Ammon's horn (tissue), 1 donor: ENCODE data around the gene MAP1LC3B.
A peak's percentile ranks its signal among the peaks of the same experiment; 100 is the strongest.

Experiments used
- DNase-seq: peaks from one replicate; pipeline ENCODE4 v3.0.0-alpha.2; 2016; ENCODE audit warnings: low spot score

MAP1LC3B gene

DNA sequence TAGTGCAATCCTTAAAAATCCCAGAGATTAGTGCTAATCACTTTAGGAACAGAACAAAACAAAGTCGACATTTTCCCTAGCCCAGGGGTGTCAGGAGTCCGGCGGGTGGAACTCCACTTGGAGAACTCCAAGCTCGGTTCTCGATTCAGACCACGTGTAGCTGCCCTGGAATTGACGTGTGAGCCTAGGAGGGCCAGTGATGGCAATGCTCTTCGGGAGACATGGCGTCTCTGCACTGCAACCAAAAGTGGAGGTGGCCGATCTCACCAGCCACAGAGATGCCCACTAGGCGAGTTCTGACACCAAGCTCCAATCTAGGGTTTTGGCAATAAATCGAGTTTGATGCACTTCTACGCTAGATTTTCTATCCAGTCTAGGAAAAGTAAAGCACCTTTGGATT, 17.6 kb downstream of the MAP1LC3B start:
- no peak for DNase-seq

DNA sequence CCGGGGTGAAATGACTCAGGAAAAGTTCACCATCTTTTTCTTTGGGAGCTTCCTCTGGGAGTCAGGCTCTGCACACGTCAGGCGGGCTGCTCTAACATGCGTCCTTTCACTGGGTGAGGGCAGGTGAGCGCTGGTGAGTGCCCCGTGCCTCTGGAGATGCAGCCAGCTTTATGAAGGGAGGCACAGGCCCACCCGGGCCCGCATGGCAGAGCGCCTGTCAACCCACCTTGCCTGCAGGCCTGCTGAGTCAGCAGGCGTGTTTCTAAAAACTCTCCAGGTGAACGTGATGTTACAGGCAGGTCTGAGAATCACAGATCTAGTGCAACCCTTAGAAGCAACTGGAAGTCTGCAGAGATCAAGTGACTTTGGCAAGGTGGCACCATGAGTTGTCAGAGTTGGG, 18.4 kb downstream of the MAP1LC3B start:
- DNase-seq, result no peak

DNA sequence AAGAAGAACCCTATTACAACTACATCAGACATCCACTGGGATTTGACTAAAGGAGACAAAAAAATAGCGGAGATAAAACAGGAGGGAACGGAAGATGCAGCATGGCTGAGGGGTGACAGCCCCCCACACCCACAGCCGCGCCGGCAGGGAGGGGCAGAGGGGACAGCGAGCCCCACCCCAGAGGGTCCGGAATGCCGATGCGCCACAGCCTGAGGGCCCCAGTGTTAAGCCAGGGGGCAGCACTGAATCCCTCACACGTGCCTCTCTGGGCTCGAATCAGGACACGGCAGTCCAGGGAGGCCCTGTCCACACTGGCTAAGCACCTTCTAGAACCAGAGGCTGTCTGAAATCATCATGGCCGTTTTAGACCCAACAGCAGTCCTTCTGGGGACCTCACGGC, 18.8 kb downstream of the MAP1LC3B start:
- no peak for DNase-seq

DNA sequence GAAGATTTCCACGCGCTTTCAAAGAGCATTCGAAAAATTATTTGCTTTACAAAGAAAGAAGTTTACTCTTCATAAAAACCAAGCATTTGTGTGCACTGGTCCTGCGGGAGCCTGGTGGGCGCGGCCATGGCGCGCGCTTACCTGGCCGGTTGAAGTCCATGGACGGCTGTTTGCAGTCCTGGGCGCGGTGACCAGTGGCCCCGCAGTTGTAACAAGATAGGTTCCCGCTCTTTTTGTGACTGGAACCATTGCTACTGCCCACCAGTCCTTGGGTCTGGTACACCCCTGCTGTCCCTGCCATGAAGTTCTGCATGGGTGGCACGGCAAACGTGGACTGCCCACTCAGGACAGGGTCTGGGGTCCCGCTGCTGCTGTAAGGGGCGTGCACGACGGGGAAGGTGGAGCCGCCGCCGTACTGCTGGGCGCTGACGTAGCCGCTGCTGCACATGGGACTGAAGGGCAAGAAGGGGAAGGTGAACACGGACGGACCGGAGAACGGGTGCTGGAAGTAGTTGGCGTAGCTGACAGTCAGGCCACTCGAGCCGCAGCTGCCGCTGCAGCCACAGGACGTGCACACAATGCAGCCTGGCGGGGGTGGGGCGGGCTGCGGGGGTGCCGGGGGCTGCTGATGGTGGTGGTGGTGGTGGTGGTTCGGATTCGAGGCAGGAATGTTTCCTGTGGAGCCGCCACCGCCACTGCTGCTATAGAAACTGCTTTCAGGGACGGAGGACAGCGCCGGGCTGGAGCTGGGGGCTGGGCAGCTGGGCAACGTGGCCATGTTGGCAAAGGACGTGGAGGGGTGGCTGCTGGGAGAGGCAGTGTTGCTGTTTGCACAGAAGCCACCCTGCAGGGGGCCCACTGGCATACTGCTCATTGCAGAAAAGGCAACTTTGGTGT, 19.5 kb downstream of the MAP1LC3B start:
- DNase-seq, result peak; percentile 54

DNA sequence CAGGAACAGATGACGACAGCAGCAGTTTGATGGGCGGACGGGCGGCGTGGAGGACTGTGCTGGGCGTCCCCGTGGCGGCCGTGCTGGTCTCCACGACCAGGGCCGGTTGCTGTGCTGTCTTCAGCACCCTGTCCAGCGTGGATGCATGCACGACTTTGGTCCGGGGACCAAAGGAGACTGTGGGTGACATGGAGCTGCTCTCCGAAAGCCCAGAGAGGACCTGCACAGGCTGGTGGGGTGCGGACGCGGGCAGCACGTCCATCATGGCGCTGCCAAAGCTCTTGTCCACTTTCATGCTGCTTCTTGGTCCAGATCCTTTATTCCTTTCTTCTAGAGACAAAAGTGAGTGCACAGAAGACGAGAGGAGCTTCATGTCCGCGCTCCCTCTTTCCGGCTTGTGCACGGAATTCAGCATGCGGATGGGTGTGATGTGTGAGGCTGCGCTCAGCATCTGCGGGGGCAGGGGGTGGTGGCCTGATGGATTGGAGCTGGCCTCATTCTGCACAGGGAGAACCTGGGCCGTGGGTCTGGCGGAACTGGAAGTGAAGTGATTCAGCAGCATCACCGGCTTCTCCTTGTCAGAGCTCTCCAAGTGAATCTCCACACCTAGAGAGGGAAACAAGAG, 20.3 kb downstream of the MAP1LC3B start:
- DNase-seq, result peak; percentile 49

DNA sequence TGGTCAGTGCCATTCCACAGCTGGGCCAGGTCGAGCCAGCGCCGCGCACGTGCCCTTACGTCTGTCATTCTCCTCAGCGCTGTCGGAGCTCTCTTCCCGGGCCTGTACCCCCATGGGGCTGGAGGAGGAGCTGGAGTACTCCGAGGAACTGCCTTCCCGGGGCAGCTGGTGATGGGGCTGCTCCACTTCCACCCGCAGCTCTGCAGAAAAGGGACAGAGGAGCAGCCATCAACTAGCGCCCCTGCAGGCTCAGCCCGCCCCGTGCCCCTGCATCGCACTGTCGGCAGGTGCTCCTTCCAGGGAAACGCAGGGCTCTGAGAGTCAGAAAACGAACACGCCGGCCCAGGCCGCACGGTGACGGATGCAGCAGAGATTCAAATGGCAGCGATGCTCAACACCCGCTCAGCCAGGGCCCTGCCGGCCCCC, 20.9 kb downstream of the MAP1LC3B start:
- DNase-seq, result no peak

DNA sequence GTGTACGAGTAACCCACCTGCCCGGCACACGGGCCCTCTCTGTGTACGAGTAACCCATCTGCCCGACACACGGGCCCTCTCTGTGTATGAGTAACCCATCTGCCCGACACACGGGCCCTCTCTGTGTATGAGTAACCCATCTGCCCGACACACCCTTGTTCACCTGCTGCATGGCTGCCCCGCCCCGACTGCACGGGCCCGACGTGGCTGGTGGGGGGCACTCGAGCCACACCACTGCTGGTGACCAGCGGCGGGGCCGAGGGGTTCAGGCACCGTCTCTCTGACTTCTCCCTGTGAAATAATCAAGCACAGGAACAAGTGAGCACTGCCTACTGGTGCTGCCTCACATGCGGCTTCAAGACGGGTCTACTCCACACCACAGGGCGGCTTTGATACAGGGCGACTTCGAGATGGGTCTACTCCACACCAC, 22.1 kb downstream of the MAP1LC3B start:
- DNase-seq, result no peak

DNA sequence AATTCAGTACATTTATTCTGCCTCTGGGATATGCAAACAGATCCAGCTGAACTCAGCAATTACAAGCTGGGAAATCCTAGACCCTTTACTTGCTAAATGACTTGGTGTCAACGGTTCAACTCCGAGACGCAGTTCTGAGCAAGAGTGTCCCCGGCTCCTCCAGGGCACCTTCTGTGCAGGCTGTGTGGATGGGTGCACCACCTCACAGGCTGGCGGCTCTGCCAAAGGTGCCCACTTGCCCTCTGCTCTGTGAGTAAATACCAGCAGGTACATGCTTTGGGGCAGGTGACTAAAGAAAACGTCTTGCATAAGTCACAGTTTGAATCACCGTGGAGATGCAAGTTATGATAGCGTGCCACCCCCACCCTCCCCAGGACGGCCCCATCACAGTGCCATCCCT, 23.3 kb downstream of the MAP1LC3B start:
- DNase-seq, result no peak

DNA sequence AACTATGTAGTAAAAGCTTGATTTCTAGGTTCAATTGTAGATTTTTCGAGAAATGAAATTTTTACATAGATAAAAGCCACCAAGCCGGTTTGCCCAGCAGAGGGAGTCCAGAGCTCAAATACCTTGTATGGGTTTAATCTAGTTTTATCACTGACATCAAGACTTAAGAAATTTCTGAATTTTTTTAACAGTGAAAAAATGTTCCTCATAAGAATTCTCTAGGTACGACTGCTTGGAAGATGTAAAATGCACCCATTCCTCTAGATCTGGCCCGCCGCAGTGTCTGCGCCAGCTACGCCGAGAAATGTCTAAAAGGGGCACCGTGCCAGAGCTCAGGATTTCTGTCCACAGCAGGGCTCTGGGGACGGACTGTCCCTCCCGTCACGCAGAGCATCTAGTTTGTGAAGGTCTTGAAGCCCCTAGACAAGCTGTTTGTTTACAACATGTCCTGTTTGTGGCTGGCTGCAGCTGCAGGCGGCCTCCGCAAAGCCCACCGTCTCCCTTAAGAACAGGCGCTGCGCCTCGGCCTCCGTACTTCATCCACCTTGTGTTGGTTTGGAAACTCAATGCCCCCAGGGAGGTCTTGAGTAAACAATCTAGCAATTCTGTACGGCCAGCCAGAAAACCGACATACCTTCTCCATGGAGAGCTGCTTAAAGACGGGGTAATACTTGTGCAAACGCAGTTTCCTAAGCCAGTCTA, 24.8 kb downstream of the MAP1LC3B start:
- DNase-seq, result no peak

DNA sequence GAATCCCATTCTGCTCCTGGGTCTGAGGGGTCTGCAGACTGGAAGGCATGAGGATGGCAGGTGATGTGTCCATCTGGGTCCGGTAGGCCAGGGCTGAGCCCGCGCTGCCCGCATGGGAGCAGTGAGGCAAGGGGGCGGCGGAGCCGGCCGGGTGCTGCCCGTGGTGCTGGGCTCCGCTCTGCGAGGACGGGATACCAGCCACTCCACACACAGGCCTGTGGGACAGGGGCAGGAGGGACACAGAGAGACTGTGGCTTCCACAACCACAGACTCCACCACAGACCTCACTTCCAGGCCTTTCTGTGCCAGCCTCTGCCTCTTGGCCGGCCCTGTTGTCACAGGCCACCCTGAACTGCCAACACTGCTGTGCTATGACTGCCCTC, 25.4 kb downstream of the MAP1LC3B start:
- no peak for DNase-seq

DNA sequence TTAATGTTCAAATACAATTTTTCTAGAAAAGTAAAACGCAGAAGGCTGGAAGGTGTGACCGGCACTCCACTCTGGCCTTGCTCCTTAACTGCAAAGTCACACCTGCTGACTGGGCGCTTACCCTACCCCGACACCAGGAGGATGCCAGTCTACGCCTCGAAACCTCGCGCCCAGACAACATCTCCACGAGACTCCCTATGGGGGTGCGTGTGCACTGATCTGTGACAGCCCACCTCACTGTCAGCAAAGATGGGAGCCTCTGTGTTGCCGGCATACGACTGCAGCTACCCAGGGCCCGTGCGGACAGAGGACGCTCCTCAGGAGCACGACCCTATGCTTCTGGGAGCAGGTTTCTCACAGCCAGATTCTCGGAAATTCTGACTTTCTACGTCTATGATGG, 26.1 kb downstream of the MAP1LC3B start:
- DNase-seq, result no peak

DNA sequence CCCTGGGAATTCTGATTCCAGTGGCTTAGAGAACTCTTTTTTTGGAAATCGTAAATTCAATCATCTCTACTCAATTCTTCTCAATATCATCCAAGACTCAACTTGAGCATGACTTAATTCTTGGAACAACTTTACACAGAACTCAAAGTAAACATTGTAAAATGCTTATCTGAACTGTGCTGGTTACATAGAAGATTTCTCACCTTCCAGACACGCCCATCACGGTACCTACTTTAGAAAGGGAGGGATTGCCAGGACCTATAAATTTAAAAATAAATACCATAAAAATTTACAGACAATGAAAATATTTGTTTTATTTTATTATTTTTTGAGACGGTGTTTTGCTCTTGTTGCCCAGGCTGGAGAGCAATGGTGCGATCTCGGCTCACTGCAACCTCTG, 26.5 kb downstream of the MAP1LC3B start:
- no peak for DNase-seq

DNA sequence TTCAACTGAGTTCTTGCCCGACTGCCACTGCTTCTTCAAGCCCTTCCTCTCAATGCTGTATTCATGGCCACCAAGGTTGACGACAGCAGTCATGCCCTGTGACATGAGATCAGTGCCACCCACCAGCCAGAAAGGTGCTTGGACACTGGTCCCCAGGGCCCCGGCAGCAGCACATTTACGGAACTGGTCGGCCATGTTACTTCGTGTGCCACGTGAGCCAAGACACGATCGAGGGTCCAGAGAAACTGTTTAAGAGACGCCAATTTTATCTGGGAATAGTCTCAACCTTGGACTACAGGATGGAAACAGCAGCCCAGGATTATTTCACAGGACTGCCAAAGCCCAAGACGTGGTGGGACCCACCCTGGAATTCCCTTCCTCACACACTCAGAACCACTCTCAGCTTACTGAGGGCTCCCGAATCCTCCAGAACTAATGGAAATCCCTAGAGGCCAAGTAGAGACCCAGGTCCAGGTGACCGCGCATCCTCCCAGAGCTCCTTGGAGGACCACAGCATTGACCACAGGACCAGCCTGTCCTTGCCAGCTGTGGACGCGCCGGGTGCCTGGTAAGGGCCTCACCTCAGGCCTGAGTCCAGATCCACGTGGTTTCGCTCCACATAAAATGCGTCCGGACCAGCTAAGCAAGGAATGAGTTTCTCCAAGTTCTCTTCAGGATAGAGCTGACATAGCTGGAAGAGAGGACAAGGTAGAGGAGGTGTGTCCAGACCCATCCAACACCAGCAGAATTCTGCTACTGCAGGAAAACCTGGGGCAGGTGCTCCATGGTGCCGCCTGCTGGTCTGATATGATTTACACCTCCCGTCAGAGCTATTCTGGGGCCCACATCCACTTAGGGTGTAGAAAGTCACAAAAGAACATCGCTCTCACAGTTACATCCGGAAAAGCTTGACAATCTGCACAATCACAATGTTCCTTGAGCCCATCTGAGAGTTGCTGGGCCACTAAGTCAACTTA, 28.2 kb downstream of the MAP1LC3B start:
- DNase-seq, result no peak

DNA sequence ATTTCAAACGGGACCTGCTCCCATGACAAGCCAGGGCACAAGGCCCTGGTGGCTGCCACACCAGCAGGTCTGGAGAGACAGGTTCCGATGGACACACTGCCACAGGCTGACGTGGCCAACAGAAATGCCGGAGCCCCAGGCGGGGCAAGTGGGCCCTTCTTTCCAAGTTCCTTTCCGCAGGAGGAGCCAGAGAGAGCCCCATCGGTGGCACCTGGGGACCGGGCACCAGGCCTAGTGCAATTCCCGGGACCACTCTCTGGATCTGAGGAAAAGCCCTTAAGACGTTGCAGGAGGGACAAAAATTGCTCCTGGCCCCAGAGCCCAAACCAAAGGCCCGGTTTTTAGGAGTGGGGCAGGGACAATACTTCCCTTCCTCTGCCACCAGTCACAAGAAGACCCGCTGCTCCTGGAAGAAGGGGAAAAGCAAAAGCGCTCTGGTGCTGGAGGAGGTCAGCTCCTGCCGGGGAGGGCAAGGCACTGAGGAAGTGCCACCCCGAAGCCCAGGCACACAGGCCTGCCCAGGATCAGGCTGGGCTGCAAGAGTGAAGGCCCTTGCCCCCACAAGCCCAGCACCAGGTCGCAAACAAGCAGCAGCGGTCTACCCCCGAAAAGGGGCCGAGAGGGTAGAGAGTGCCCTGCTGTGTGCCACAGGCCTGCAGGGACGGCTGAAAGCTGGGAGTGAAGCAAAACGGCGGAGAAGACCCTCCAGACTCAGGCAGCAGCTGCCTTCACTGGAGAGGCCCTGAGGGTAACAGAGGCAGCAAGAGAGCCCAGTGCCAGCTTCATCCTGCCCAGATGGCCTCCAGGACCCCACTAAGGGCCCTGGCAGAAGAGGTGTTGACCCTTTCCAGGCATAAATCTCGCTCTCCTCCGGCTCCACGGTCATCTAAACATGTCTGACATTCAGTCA, 29.1 kb downstream of the MAP1LC3B start:
- DNase-seq, result no peak

DNA sequence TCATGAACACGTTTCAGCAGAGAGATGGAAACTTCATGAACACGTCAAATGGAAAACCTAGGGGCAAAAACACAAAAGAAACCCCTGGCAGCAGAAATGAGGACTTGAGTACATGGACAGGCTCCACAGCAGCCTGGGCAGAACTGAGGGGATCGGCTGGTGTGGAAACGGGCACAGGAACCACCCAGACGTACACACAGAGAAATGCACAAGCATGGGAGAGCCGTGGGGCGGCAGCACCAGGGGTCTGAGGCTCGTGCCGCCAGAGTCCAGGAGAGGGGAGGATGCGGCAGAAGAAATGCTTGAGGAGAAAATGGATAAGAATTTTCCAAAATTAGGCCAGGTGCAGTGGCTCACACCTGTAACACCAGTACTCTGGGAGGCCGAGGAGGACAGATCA, 30.0 kb downstream of the MAP1LC3B start:
- no peak for DNase-seq

DNA sequence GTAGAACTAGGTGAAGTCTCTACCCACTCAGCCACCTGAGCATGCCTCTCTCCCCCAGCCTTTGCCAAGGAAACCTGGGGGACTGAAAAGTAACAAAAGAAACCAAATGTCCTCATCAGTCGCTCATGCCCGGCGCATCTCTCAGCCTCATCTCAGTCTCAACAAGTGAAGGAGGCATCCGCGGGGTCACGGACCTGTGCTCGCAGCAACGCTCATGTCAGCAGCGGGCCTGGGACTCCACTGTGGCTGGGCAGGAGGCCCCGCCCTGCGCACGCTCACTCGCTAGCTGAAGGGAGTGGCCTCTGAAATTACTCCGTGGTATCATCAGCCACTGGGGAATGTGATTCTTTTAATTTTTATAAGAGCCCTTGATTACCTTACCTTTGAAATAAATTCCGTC, 31.3 kb downstream of the MAP1LC3B start:
- DNase-seq, result no peak

DNA sequence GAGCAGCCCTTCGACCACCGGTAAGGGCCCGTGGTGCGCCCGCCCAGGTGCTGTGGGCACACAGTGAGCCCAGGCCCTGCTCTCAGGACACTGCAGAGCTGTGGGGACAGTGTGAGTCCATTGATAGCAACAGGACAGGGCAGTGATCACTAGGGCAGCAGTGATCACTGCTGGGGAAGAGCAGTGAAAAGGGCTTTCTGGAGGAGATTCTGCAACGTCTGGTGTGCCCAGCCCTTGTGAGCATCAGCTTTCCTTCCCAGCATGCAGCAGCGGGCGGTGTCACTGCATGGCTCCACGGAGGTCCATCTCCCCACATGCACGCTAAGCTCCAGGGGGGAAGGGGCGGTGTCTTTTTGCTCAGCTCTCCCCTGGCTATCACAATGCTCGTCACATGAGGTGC, 32.1 kb downstream of the MAP1LC3B start:
- DNase-seq, result no peak

DNA sequence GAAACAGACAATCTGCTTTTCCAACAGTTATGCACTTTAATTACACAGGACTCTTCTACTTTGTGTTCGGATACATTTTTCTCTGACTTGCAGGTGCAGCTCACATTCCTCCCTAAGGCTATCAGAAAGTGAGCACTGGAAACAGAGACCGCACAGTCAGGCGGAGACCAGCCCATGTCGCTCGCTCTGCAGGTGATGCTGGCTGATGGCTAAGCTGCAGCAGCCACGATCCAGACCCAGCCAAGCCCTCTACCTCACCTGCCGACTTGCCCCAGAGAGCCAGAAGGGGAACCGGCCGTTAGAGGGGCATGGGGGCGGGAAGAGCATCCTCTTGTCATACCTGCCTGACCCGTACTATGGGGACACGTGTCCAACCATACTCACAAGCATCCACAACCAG, 33.8 kb downstream of the MAP1LC3B start:
- DNase-seq, result no peak

DNA sequence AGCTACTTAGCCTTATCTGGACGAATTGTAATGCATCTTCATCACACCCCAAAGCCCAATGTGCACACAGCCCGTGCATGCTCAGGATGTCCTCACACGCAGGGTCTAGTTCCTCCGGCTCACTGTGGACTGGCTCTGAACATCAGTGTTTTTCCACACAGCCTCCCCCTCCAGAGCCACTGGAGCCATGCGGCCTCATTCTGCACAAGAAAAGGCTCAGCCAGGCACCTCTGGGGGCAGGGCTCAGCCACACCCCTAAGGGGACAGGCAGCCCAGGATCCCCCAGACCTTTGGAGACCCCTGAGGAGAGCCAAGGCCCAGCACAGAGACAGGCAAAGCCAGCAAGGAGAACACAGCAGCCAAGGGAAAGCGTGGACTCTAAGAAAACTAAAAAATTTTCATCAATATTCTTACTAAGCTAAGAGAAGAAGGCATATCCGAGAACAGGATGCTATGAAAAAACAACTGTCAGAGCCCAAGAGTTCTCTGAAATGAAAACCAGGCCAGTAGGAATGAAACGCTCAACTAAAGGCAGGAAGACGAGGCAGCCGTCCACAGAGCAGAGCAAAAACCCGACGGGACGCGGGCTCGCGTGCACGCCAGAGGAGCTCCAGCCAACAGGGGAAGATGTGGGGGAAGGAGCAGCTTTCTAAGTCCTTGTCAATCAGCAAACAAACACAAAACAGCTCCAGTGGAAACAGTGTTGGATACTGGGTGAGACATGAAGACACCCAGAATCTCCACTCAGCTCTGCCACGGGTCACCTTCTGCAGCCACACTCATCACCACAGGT, 34.5 kb downstream of the MAP1LC3B start:
- no peak for DNase-seq

DNA sequence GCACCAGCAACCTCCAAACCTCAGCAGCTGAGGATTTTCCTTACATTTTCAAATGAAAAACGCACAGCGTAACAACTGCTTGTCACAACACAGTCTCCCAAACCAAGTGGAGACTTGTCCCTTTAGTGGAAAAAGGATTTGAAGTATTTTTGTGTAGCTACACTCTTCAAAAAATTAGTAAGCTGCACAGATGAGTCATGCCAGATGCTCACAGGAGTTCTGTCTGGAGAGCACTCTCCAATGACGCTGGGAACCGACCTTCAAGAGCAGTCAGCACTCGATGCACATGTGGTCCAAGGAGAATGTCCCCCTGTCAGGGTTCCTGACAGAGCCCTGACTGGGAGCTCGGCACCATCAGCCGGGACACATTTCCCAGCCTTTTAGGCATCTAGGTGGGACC, 39.8 kb downstream of the MAP1LC3B start:
- DNase-seq, result no peak
